Endodermal cell (in vitro differentiated cells): ENCODE measurements around the gene OGDHL. TPM values are rescaled to one million over a fixed set of nuclear protein-coding genes. Genes with fewer than 3 reads are reported as not detected.

Experiments
- DNase-seq: peaks from one replicate; pipeline ENCODE4 v3.0.0-alpha.2; 2017
- H3K27ac ChIP-seq: 2 replicates; pipeline ENCODE4 v1.5.1; 2013; ENCODE audit warnings: mild to moderate bottlenecking, low read depth, low read length, moderate library complexity
- H3K27me3 ChIP-seq: 2 replicates; pipeline ENCODE4 v1.6.1; 2013; ENCODE audit warnings: mild to moderate bottlenecking, low read length, moderate library complexity; ENCODE audit not compliant: insufficient read depth, control insufficient read depth, poor library complexity, severe bottlenecking
- H3K36me3 ChIP-seq: 2 replicates; pipeline ENCODE4 v1.7.0; 2013; ENCODE audit warnings: mild to moderate bottlenecking, low read length, moderate library complexity; ENCODE audit not compliant: control insufficient read depth, insufficient read depth
- H3K4me1 ChIP-seq: one replicate; pipeline ENCODE4 v1.7.0; 2013; ENCODE audit warnings: low read length; ENCODE audit not compliant: control insufficient read depth, insufficient read depth
- H3K4me3 ChIP-seq: 2 replicates; pipeline ENCODE4 v1.5.1; 2013; ENCODE audit warnings: mild to moderate bottlenecking, low read length, moderate library complexity
- H3K9ac ChIP-seq: 2 replicates; pipeline ENCODE4 v1.6.1; 2013; ENCODE audit warnings: mild to moderate bottlenecking, low read length, moderate library complexity; ENCODE audit not compliant: poor library complexity, severe bottlenecking; ENCODE audit errors: extremely low read depth
- H3K9me3 ChIP-seq: 2 replicates; pipeline ENCODE4 v1.6.1; 2013; ENCODE audit warnings: mild to moderate bottlenecking, low read length, moderate library complexity; ENCODE audit not compliant: control insufficient read depth
- H3K27ac Mint-ChIP-seq: 2 replicates; pipeline ENCODE4 v1.8.0; 2020; ENCODE audit warnings: mixed read lengths
- H3K27me3 Mint-ChIP-seq: 2 replicates; pipeline ENCODE4 v1.8.0; 2021; ENCODE audit warnings: mild to moderate bottlenecking, mixed read lengths; ENCODE audit not compliant: insufficient read depth
- H3K36me3 Mint-ChIP-seq: 2 replicates; pipeline ENCODE4 v1.8.0; 2020; ENCODE audit warnings: low read depth, mixed read lengths
- H3K4me1 Mint-ChIP-seq: 2 replicates; pipeline ENCODE4 v1.8.0; 2020; ENCODE audit warnings: mixed read lengths
- H3K4me3 Mint-ChIP-seq: 2 replicates; pipeline ENCODE4 v1.8.0; 2020; ENCODE audit warnings: mild to moderate bottlenecking, moderate library complexity, mixed read lengths
- H3K9me3 Mint-ChIP-seq: 2 replicates; pipeline ENCODE4 v1.8.0; 2020; ENCODE audit warnings: mild to moderate bottlenecking, mixed read lengths
- CTCF ChIP-seq: fragments of 200-600 bp; sonication (generic); conservative IDR thresholded peaks from 2 replicates; pipeline ENCODE4 v1.5.0; 2021; ENCODE audit warnings: antibody characterized with exemption, mild to moderate bottlenecking
- WGBS, 2 experiments: methylation state at CpG; one replicate each; pipeline versions ENCODE4 v1.1.5 to v1.1.7; 2013; ENCODE audit warnings: missing lambda C conversion rate in 2 of 2, mixed read lengths in 1 of 2; ENCODE audit not compliant: insufficient coverage in 1 of 2, insufficient read length in 1 of 2; 5-methylcytosine and 5-hydroxymethylcytosine counted together
- total RNA-seq, 2 donors: library from RNA; stranded (reverse); fragmentation: NEBNext Ultra II Directional in 1 of 2; extraction: Animal tissue kit (Norgen Biotek cat#: 25700) in 1 of 2; gene quantifications; 2 replicates in 1 of 2; 3 replicates in 1 of 2; pipeline ENCODE4 v1.2.1, GENCODE V29; 2021

Gene OGDHL
- total RNA-seq, 2 donors from 2014 or later: 13.0 to 14.6 TPM

GRCh38 chr10:49751636-49752510, 10.2 kb downstream of the OGDHL start:
- Histone ChIP-seq H3K27ac (no peak overlapping the region), H3K36me3 (no peaks in the 10 kb centered on the region), H3K9ac (no peak overlapping the region), H3K9me3 (no peaks in the 10 kb centered on the region), H3K4me3 (no peak overlapping the region), H3K27me3 (no peaks in the 10 kb centered on the region), H3K4me1 (peaks cover 6% of the 10 kb centered on the region)
- Mint-ChIP-seq H3K27me3 (no peaks in the 10 kb centered on the region), H3K27ac (no peak overlapping the region), H3K4me3 (no peak overlapping the region), H3K9me3 (no peaks in the 10 kb centered on the region), H3K4me1 (peaks cover 9% of the 10 kb centered on the region), H3K36me3 (no peaks in the 10 kb centered on the region)
- WGBS, 2 experiments: 88 to 91% methylated on average over 14 to 20 of the region's 20 CpGs
- no peak for TF ChIP-seq CTCF
- DNase-seq: peak; percentile 24

GRCh38 chr10:49751216-49751615, 10.9 kb downstream of the OGDHL start:
- Histone ChIP-seq H3K27me3 (no peaks in the 10 kb centered on the region), H3K9ac (no peak overlapping the region), H3K4me1 (peaks cover 6% of the 10 kb centered on the region), H3K36me3 (no peaks in the 10 kb centered on the region), H3K9me3 (no peaks in the 10 kb centered on the region), H3K4me3 (no peak overlapping the region), H3K27ac (no peak overlapping the region)
- no peak for DNase-seq
- Mint-ChIP-seq H3K36me3 (peaks cover 3% of the 10 kb centered on the region), H3K4me3 (no peak overlapping the region), H3K27me3 (no peaks in the 10 kb centered on the region), H3K9me3 (no peaks in the 10 kb centered on the region), H3K27ac (no peak overlapping the region), H3K4me1 (peaks cover 9% of the 10 kb centered on the region)
- 92 to 100% methylated on average over 5 of the region's 5 CpGs for WGBS, 2 experiments
- TF ChIP-seq CTCF: no peak

GRCh38 chr10:49750546-49750945, 11.6 kb downstream of the OGDHL start:
- H3K4me1 ChIP-seq: peaks cover 1% of the 10 kb centered on the region
- Mint-ChIP-seq H3K4me3 (no peak overlapping the region), H3K27me3 (no peaks in the 10 kb centered on the region), H3K9me3 (no peaks in the 10 kb centered on the region), H3K36me3 (peaks cover 8% of the 10 kb centered on the region), H3K27ac (no peak overlapping the region), H3K4me1 (peaks cover 4% of the 10 kb centered on the region)
- H3K9ac ChIP-seq: no peak overlapping the region
- no peaks in the 10 kb centered on the region for H3K27me3 ChIP-seq
- no peak for TF ChIP-seq CTCF
- H3K9me3 ChIP-seq: no peaks in the 10 kb centered on the region
- H3K36me3 ChIP-seq: no peaks in the 10 kb centered on the region
- 90 to 100% methylated on average over 2 to 9 of the region's 9 CpGs for WGBS, 2 experiments
- peak; percentile 22 for DNase-seq
- H3K4me3 ChIP-seq: no peak overlapping the region
- H3K27ac ChIP-seq: no peak overlapping the region
